HFFc6 (cell line): ENCODE results near the gene DEF6. TPM values are rescaled to one million over a fixed set of nuclear protein-coding genes. Genes with fewer than 3 reads are reported as not detected.

Experiments used
- DNase-seq: peaks from one replicate; pipeline ENCODE4 v3.0.0-alpha.2; 2018
- H3K27ac Mint-ChIP-seq: 2 replicates; pipeline ENCODE4 v1.8.0; 2020; ENCODE audit warnings: mild to moderate bottlenecking, mixed read lengths
- H3K27me3 Mint-ChIP-seq: 2 replicates; pipeline ENCODE4 v1.8.0; 2021; ENCODE audit warnings: mild to moderate bottlenecking, moderate library complexity, mixed read lengths; ENCODE audit not compliant: insufficient read depth
- H3K36me3 Mint-ChIP-seq: 2 replicates; pipeline ENCODE4 v1.8.0; 2021; ENCODE audit warnings: low read depth, mixed read lengths
- H3K4me1 Mint-ChIP-seq: 2 replicates; pipeline ENCODE4 v1.8.0; 2020; ENCODE audit warnings: low read depth, mixed read lengths
- H3K4me3 Mint-ChIP-seq: 2 replicates; pipeline ENCODE4 v1.8.0; 2020; ENCODE audit warnings: mild to moderate bottlenecking, moderate library complexity, mixed read lengths
- H3K9me3 Mint-ChIP-seq: 2 replicates; pipeline ENCODE4 v1.8.0; 2020; ENCODE audit warnings: mild to moderate bottlenecking, mixed read lengths
- total RNA-seq, 6 experiments: library from RNA; stranded (reverse); fragmentation: NEBNext Ultra II Directional; extraction: Animal tissue kit (Norgen Biotek cat#: 25700); gene quantifications; 2 replicates in 1 of 6; 3 replicates in 5 of 6; pipeline ENCODE4 v1.2.3, GENCODE V29; 2021
- TF ChIP-seq, protein P1 (sequence below): fragments of 200-600 bp; sonication (generic); IDR thresholded peaks from 2 replicates; pipeline ENCODE4 v1.5.0; 2021; ENCODE audit warnings: antibody characterized with exemption, mild to moderate bottlenecking

DEF6 gene
- total RNA-seq, 6 experiments from 2014 or later, result 2.8 to 4.8 (median 3.6) TPM

DNA sequence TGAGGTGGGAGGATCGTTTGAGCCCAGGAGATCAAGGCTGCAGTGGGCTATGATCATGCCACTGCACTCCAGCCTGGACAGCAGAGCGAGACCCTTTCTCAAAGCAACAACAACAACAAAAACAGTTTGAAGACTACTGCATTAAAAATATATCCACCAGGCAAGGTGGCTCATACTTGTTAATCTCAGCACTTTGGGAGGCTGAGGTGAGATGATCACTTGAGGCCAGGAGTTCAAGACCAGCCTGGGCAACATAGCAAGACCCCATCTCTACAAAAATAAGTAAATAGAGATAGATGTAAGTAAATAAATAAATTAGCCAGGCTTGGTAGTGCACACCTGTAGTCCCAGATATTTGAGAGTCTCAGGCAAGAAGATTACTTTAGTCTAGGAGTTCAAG, 25.6 kb upstream of the DEF6 start:
- Mint-ChIP-seq H3K27ac (no peak overlapping the region), H3K4me3 (no peak overlapping the region), H3K27me3 (no peaks in the 10 kb centered on the region; the same call in 1 of the 2 replicates), H3K4me1 (peaks cover 28% of the 10 kb centered on the region), H3K9me3 (no peaks in the 10 kb centered on the region), H3K36me3 (peaks cover 5% of the 10 kb centered on the region; the same call in 1 of the 2 replicates)
- DNase-seq, result no peak
- TF ChIP-seq, protein P1, sequence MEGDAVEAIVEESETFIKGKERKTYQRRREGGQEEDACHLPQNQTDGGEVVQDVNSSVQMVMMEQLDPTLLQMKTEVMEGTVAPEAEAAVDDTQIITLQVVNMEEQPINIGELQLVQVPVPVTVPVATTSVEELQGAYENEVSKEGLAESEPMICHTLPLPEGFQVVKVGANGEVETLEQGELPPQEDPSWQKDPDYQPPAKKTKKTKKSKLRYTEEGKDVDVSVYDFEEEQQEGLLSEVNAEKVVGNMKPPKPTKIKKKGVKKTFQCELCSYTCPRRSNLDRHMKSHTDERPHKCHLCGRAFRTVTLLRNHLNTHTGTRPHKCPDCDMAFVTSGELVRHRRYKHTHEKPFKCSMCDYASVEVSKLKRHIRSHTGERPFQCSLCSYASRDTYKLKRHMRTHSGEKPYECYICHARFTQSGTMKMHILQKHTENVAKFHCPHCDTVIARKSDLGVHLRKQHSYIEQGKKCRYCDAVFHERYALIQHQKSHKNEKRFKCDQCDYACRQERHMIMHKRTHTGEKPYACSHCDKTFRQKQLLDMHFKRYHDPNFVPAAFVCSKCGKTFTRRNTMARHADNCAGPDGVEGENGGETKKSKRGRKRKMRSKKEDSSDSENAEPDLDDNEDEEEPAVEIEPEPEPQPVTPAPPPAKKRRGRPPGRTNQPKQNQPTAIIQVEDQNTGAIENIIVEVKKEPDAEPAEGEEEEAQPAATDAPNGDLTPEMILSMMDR, result no peak

DNA sequence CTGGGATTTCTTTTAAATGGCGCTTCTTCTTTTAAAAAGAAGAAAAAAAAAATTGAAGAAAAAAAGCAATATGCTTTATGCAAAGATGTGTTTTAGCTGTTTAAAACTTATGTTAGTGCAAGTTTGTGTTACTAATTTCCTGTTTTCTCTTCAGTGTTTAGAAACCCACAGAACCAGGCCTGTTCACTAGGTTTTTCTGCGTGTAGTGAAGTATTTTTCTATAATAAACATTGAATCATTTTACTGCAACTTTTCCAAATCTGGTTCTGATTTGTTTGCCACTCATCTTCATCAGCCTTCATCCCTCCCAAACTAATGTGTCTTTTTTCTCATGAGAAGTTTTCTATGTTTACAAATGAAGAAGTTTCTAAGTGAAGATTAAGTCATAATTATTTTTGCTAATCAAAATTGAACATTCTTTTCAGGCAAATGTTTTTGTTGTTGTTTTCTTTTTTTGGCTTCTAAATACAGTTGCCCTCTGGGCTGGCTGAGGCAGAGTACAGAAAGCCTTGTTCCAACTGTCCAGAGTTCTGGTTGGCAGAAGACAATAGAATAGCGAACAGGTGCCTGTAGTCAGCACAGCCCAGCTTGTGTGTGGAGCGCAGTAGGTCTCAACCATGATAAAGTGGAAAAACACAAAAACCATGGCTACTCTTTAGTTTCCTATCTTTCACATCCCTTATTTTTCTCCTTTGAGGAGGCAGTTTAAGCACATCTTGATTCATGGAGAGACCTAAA, 23.6 kb upstream of the DEF6 start:
- peaks cover 20% of the 10 kb centered on the region for H3K4me1 Mint-ChIP-seq
- H3K9me3 Mint-ChIP-seq, result no peaks in the 10 kb centered on the region
- peaks cover 5% of the 10 kb centered on the region; the same call in 1 of the 2 replicates for H3K36me3 Mint-ChIP-seq
- H3K27ac Mint-ChIP-seq, result no peak overlapping the region
- H3K4me3 Mint-ChIP-seq, result no peak overlapping the region
- TF ChIP-seq, protein P1, result no peak
- H3K27me3 Mint-ChIP-seq, result peaks cover 3% of the 10 kb centered on the region
- no peak for DNase-seq

DNA sequence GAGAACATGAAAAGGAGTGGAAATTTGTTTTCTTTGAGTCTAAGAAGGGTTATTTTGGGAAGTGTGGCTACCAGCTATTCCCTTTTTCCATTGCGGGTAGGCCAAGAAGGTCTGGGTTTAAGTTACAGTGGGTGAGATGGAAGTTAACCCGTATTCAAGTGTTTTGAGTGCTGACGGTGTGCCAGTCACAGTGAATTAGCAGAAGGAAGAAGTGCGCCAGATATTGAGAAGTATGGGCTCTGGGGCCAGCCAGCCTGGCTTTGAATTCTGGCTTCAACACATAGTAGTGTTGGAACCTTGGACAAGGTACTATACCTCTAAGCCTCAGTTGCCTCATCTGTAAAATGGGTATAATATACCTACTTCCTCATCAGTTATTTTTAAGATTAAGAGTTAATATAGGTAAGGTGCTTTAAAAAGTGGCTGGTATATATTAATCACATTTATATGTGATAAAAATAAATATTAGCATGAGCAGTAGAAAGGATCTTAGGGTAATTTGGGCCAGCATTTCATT, 21.8 kb upstream of the DEF6 start:
- Mint-ChIP-seq H3K4me1 (peaks cover 24% of the 10 kb centered on the region), H3K27ac (no peak overlapping the region), H3K36me3 (0 out of 2 replicates have a peak, but pooled peaks cover 5% of the 10 kb centered on the region), H3K4me3 (no peak overlapping the region; the same call in 1 of the 2 replicates), H3K27me3 (peaks cover 3% of the 10 kb centered on the region), H3K9me3 (no peaks in the 10 kb centered on the region)
- TF ChIP-seq, protein P1, result no peak
- no peak for DNase-seq

DNA sequence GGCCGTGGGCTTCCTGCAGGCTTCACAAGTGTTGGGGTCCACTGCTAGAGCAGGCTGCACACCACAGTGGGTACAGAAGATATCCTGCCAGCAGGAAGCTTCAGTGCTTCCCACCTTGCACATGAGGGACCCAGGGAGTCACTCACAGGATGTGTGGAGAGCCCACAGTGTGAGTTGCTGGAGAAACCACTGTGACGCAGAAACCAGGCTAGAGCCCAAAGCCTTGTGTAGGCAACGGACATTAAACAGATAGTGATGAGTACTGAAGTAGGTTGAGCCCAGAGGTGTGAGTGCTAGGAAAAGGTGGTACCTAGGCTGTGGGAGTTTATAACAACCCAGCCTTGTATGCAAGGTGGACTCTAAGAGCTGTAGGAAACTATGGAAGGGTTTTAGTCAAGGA, 18.9 kb upstream of the DEF6 start:
- H3K4me1 Mint-ChIP-seq, result peaks cover 30% of the 10 kb centered on the region
- TF ChIP-seq, protein P1, result no peak
- no peak overlapping the region for H3K4me3 Mint-ChIP-seq
- peaks cover 3% of the 10 kb centered on the region for H3K27me3 Mint-ChIP-seq
- no peak overlapping the region for H3K27ac Mint-ChIP-seq
- H3K9me3 Mint-ChIP-seq, result no peaks in the 10 kb centered on the region
- no peak for DNase-seq
- peaks cover 15% of the 10 kb centered on the region; the same call in 1 of the 2 replicates for H3K36me3 Mint-ChIP-seq

DNA sequence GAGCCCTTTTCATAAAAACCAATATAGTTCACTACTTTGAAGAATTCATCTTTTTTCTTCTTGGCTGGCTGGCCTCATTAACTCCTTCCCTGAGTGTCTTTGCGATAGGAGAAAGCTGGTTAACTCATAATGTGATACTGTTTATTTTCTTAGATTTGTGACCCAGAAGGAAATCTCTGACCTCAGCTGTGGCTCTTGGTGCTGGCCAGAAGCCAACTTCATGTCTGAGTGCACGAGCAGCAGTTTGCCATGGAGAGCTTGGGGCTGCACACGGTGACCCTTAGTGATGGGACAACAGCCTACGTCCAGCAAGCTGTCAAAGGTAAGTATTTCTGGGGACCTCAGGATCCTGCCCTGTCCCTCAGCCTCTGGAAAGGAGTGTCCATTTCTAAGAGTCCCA, 16.7 kb upstream of the DEF6 start:
- Mint-ChIP-seq H3K36me3 (peaks cover 11% of the 10 kb centered on the region; the same call in 1 of the 2 replicates), H3K4me1 (0 out of 2 replicates have a peak, but pooled peaks cover 10% of the 10 kb centered on the region), H3K4me3 (no peak overlapping the region), H3K27ac (no peak overlapping the region), H3K27me3 (peaks cover 3% of the 10 kb centered on the region), H3K9me3 (no peaks in the 10 kb centered on the region)
- DNase-seq, result no peak
- TF ChIP-seq, protein P1, result no peak
